Bronchial epithelial cell (primary cell): ENCODE results near the gene TACR1. TPM values are rescaled to one million over a fixed set of nuclear protein-coding genes. Genes with fewer than 3 reads are reported as not detected.
"Not testable (repeated sequence)": the region's sequence is repeated elsewhere in the genome, so short reads cannot be mapped to it uniquely, and the experiment has no call there.

Experiments
- DNase-seq: peaks from one replicate; pipeline ENCODE4 v3.0.0-alpha.2; 2010; ENCODE audit warnings: low read depth
- FAIRE-seq: peaks from 2 replicates; lab custom pipeline; 2011; peaks lifted over from hg19 to GRCh38; lab: Jason Lieb, UNC
- H3K27me3 ChIP-seq: 2 replicates; pipeline ENCODE4 v1.5.1; 2011; ENCODE audit warnings: low read length; ENCODE audit not compliant: control insufficient read depth, insufficient read depth
- H3K36me3 ChIP-seq: 2 replicates; pipeline ENCODE4 v1.5.1; 2011; ENCODE audit warnings: low read length; ENCODE audit not compliant: control insufficient read depth, insufficient read depth
- H3K4me3 ChIP-seq: 2 replicates; pipeline ENCODE4 v1.5.1; 2011; ENCODE audit warnings: mild to moderate bottlenecking, low read depth, low read length, control low read depth
- total RNA-seq: library from RNA; depleted of rRNA; stranded (reverse); fragments of >200 nt; gene quantifications from 2 replicates; pipeline ENCODE4 v1.2.1, GENCODE V29; 2014
- TF ChIP-seq, protein P1 (sequence below): IDR thresholded peaks from 2 replicates; pipeline ENCODE4 v1.5.1; 2011; ENCODE audit warnings: mild to moderate bottlenecking, moderate library complexity, low read length, control low read depth, inconsistent platforms; ENCODE audit not compliant: insufficient read depth, severe bottlenecking

TACR1 gene
- total RNA-seq, 1 donor from 2014 or later, result not detected

DNA sequence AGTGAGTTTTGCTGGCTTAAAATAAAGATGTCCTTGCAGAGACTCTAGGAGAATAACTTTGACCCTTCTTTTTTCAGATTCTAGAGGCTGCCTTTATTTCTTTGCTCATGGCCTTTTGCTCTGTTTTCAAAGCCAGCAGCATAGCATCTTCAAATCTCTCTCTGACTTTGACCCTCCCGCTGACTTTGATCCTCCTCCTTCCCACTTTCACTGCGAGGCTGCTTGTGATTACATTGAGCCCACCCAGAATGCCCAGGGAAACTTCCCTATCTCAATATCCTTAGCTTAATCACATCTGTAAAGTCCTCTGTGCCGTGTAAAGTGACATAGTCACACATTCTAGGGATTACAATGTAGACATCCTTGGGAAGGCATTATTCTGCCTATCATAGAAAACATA is 23.9 kb downstream of the TACR1 start:
- H3K4me3 ChIP-seq, result no peak overlapping the region
- FAIRE-seq, result no peak
- no peaks in the 10 kb centered on the region for H3K27me3 ChIP-seq
- TF ChIP-seq, protein P1, sequence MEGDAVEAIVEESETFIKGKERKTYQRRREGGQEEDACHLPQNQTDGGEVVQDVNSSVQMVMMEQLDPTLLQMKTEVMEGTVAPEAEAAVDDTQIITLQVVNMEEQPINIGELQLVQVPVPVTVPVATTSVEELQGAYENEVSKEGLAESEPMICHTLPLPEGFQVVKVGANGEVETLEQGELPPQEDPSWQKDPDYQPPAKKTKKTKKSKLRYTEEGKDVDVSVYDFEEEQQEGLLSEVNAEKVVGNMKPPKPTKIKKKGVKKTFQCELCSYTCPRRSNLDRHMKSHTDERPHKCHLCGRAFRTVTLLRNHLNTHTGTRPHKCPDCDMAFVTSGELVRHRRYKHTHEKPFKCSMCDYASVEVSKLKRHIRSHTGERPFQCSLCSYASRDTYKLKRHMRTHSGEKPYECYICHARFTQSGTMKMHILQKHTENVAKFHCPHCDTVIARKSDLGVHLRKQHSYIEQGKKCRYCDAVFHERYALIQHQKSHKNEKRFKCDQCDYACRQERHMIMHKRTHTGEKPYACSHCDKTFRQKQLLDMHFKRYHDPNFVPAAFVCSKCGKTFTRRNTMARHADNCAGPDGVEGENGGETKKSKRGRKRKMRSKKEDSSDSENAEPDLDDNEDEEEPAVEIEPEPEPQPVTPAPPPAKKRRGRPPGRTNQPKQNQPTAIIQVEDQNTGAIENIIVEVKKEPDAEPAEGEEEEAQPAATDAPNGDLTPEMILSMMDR, result no peak
- DNase-seq, result no peak
- H3K36me3 ChIP-seq, result no peaks in the 10 kb centered on the region

DNA sequence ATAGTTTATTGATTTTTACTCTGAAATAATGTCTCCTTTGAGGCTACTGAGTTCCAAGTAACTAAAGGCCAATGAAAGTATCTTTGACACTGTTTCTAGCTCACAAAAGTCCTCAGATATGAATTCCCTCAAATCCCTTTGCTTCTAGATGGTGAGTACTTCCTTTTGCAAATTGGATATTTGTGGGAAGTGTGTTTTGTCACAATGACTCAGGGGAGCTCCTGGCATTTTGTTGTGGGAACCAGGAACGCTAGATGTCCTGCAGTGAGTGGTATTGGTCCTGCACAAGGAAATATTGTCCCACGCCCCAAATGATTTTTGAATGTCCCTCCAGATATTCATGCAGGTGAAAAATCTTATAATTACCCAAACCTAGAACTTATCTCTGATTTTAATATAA is 24.3 kb downstream of the TACR1 start:
- DNase-seq (no peak), FAIRE-seq (no peak)
- Histone ChIP-seq H3K36me3 (no peaks in the 10 kb centered on the region), H3K27me3 (no peaks in the 10 kb centered on the region), H3K4me3 (no peak overlapping the region)
- TF ChIP-seq, protein P1, result no peak

- Histone ChIP-seq H3K27me3 (no peaks in the 10 kb centered on the region), H3K36me3 (no peaks in the 10 kb centered on the region), H3K4me3 (no peak overlapping the region)
- FAIRE-seq (no peak), DNase-seq (no peak)
- TF ChIP-seq, protein P1, result no peak
Observed at GRCh38 chr2:75174519-75174918, 24.8 kb downstream of the TACR1 start.

DNA sequence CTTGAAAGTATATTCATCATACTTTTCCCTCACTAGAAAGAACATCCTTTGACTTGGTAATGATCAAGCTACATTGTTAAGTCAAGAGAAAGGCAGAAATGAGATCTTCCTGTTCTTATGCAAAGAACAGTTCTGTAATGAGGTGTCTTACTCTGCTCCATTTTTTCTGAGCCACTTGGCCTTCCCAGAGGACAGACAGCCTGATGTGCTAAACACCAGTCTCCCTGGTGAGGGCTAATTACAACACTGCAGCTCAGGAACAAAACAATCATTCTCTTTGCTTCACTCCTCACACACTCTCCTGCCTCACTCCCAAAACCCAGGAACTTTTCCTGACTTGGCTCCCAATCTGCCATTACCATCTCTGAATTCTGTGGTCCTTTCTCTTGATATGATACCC is 25.6 kb downstream of the TACR1 start:
- no peak for DNase-seq
- Histone ChIP-seq H3K36me3 (no peaks in the 10 kb centered on the region), H3K27me3 (no peaks in the 10 kb centered on the region), H3K4me3 (no peak overlapping the region)
- TF ChIP-seq, protein P1, result no peak
- no peak for FAIRE-seq

DNA sequence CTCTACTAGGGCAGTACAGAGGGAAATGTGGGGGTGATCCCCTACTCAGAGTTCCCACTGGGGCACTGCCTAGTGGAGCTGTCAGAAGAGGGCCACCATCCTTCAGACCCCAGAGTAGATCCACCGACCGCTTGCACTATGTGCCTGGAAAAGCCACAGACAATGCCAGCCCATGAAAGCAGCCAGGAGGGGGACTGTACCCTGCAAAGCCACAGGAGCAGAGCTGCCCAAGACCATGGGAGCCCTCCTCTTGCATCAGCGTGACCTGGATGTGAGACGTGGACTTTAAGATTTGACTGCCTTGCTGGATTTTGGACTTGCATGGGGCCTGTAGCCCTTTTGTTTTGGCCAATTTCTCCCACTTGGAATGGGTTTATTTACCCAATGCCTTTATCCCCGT is 27.9 kb downstream of the TACR1 start:
- not testable (repeated sequence) for H3K27me3 ChIP-seq, FAIRE-seq

GRCh38 chr2:75170889-75171288 is 28.4 kb downstream of the TACR1 start:
- DNase-seq (no peak), FAIRE-seq (no peak)
- TF ChIP-seq, protein P1, result no peak
- Histone ChIP-seq H3K27me3 (no peaks in the 10 kb centered on the region), H3K36me3 (no peaks in the 10 kb centered on the region), H3K4me3 (no peak overlapping the region)

More for the DNA sequence above, 27.9 kb downstream of the TACR1 start:
- not testable (repeated sequence) for DNase-seq, H3K4me3 ChIP-seq, H3K36me3 ChIP-seq
